PFSK-1 (cell line): ENCODE data around the gene ADO.

Experiments used
- POLR2AphosphoS5 ChIP-seq: IDR thresholded peaks from 2 replicates; pipeline ENCODE4 v1.6.1; 2012; ENCODE audit warnings: low read depth, mild to moderate bottlenecking, control low read depth, low read length, moderate library complexity
- SIN3A ChIP-seq: IDR thresholded peaks from 2 replicates; pipeline ENCODE4 v1.6.1; 2012; ENCODE audit warnings: mild to moderate bottlenecking, low read length, moderate library complexity, borderline replicate concordance; ENCODE audit not compliant: insufficient read depth

GRCh38 chr10:62764011-62764410 is 40.5 kb upstream of the ADO start:
- TF ChIP-seq SIN3A (no peak), POLR2AphosphoS5 (no peak)
